Measurements from ENCODE around the gene AQP7. TPM values are rescaled to one million over a fixed set of nuclear protein-coding genes. Genes with fewer than 3 reads are reported as not detected.
"Not testable (repeated sequence)": the region's sequence is repeated elsewhere in the genome, so short reads cannot be mapped to it uniquely, and the experiment has no call there.

AQP7 gene
- polyA plus RNA-seq, 1 donor from 2014 or later = not detected

GRCh38 chr9:33397801-33398200 is 4.6 kb downstream of the AQP7 start:
- not testable (repeated sequence) for H3K27ac ChIP-seq (ENCODE audit: low read length); H3K36me3 ChIP-seq (ENCODE audit: insufficient read depth, low read length); H3K9ac ChIP-seq (ENCODE audit: low read length); H3K9me2 ChIP-seq (ENCODE audit: insufficient read depth, low read length); H2AFZ ChIP-seq (ENCODE audit: low read depth, low read length); H3K4me2 ChIP-seq (ENCODE audit: low read length); H3K79me2 ChIP-seq (replicated peaks; ENCODE audit: insufficient read depth, low read length); H3K4me3 ChIP-seq (ENCODE audit: low read length); H3K27me3 ChIP-seq (ENCODE audit: insufficient read depth, low read depth, low read length); H3K9me3 ChIP-seq (ENCODE audit: low read length); H3F3A ChIP-seq (ENCODE audit: insufficient read depth, low read length, poor library complexity, severe bottlenecking); H4K20me1 ChIP-seq (ENCODE audit: insufficient read depth)

DNA sequence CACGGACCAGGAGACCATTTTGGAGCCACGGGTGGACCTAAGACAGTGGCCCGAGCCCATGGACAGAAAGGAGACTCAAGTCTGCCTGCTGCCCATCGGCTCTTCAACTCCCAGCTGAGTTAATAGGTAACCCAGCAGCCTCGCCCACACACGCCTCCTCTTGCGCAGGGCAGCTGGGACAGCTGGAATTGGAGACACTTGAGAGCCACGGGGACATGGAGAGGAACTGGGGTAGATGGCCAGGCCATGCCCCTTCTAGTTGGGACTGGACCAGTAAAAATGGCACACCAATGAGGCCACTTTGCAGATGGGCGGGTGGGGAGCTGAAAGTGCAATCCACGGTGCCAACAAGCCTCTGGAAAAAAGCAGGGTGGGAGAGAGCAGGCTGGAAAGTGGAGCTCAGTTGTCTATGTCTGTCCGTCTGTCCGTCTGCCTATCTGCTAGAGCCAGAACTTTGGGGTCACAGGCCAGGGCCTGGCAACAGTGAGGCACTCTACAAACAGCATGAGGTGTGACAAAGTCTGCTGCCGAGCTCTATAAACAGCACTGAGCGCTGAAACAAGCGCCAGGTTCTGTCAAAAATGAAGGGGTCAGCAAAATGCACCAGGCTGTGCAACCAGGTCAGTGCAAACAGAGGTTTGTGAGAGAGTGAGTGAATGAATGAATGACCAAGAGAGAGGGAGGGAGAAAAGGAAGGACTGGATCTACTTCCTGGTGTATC is 7.0 kb downstream of the AQP7 start:
- not testable (repeated sequence) for H3K79me2 ChIP-seq (replicated peaks; ENCODE audit: insufficient read depth, low read length); H2AFZ ChIP-seq (ENCODE audit: low read depth, low read length); H3K4me3 ChIP-seq (ENCODE audit: low read length); H3K9ac ChIP-seq (ENCODE audit: low read length); H3K27me3 ChIP-seq (ENCODE audit: insufficient read depth, low read depth, low read length); H3K36me3 ChIP-seq (ENCODE audit: insufficient read depth, low read length); H3K9me2 ChIP-seq (ENCODE audit: insufficient read depth, low read length); H3K4me2 ChIP-seq (ENCODE audit: low read length); H4K20me1 ChIP-seq (ENCODE audit: insufficient read depth); H3K9me3 ChIP-seq (ENCODE audit: low read length); H3F3A ChIP-seq (ENCODE audit: insufficient read depth, low read length, poor library complexity, severe bottlenecking); H3K27ac ChIP-seq (ENCODE audit: low read length)

GRCh38 chr9:33393986-33394385 is 8.4 kb downstream of the AQP7 start:
- H3K9ac ChIP-seq (ENCODE audit: low read length); H3K4me2 ChIP-seq (ENCODE audit: low read length); H2AFZ ChIP-seq (ENCODE audit: low read depth, low read length); H4K20me1 ChIP-seq (ENCODE audit: insufficient read depth); H3K36me3 ChIP-seq (ENCODE audit: insufficient read depth, low read length); H3F3A ChIP-seq (ENCODE audit: insufficient read depth, low read length, poor library complexity, severe bottlenecking); H3K9me2 ChIP-seq (ENCODE audit: insufficient read depth, low read length); H3K27ac ChIP-seq (ENCODE audit: low read length); H3K9me3 ChIP-seq (ENCODE audit: low read length); H3K4me3 ChIP-seq (ENCODE audit: low read length); H3K27me3 ChIP-seq (ENCODE audit: insufficient read depth, low read depth, low read length); H3K79me2 ChIP-seq (replicated peaks; ENCODE audit: insufficient read depth, low read length): not testable (repeated sequence)

- Histone ChIP-seq H3K36me3 (ENCODE audit: insufficient read depth, low read length) (no peaks in the 10 kb centered on the region), H3F3A (ENCODE audit: insufficient read depth, low read length, poor library complexity, severe bottlenecking) (no peaks in the 10 kb centered on the region), H3K9me3 (ENCODE audit: low read length) (no peaks in the 10 kb centered on the region), H2AFZ (ENCODE audit: low read depth, low read length) (no peak overlapping the region), H3K9me2 (ENCODE audit: insufficient read depth, low read length) (no peaks in the 10 kb centered on the region), H3K27ac (ENCODE audit: low read length) (no peak overlapping the region), H3K27me3 (ENCODE audit: insufficient read depth, low read depth, low read length) (no peaks in the 10 kb centered on the region), H4K20me1 (ENCODE audit: insufficient read depth) (no peaks in the 10 kb centered on the region), H3K79me2 (replicated peaks; ENCODE audit: insufficient read depth, low read length) (no peaks in the 10 kb centered on the region), H3K4me3 (ENCODE audit: low read length) (no peak overlapping the region), H3K4me2 (ENCODE audit: low read length) (no peak overlapping the region), H3K9ac (ENCODE audit: low read length) (no peak overlapping the region)
- TF ChIP-seq TAF1 (IDR thresholded peaks at IDR 0.05; ENCODE audit: low read depth) = no peak
- no peak for TF ChIP-seq EZH2 (IDR thresholded peaks at IDR 0.05; ENCODE audit: borderline replicate concordance, insufficient read depth, low read length, poor library complexity, severe bottlenecking)
- no peak for TF ChIP-seq SMC3 (conservative IDR thresholded peaks at IDR 0.05; ENCODE audit: poor library complexity)
- no peak for TF ChIP-seq MXI1 (conservative IDR thresholded peaks at IDR 0.05; ENCODE audit: poor library complexity, severe bottlenecking)
- TF ChIP-seq, protein P1, sequence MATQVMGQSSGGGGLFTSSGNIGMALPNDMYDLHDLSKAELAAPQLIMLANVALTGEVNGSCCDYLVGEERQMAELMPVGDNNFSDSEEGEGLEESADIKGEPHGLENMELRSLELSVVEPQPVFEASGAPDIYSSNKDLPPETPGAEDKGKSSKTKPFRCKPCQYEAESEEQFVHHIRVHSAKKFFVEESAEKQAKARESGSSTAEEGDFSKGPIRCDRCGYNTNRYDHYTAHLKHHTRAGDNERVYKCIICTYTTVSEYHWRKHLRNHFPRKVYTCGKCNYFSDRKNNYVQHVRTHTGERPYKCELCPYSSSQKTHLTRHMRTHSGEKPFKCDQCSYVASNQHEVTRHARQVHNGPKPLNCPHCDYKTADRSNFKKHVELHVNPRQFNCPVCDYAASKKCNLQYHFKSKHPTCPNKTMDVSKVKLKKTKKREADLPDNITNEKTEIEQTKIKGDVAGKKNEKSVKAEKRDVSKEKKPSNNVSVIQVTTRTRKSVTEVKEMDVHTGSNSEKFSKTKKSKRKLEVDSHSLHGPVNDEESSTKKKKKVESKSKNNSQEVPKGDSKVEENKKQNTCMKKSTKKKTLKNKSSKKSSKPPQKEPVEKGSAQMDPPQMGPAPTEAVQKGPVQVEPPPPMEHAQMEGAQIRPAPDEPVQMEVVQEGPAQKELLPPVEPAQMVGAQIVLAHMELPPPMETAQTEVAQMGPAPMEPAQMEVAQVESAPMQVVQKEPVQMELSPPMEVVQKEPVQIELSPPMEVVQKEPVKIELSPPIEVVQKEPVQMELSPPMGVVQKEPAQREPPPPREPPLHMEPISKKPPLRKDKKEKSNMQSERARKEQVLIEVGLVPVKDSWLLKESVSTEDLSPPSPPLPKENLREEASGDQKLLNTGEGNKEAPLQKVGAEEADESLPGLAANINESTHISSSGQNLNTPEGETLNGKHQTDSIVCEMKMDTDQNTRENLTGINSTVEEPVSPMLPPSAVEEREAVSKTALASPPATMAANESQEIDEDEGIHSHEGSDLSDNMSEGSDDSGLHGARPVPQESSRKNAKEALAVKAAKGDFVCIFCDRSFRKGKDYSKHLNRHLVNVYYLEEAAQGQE (IDR thresholded peaks at IDR 0.05; ENCODE audit: borderline replicate concordance) = no peak
- no peak for TF ChIP-seq EP300 (conservative IDR thresholded peaks at IDR 0.05; ENCODE audit: poor library complexity, severe bottlenecking)
- TF ChIP-seq POLR2AphosphoS5 (IDR thresholded peaks at IDR 0.05) = no peak
- no peak for TF ChIP-seq RAD21 (conservative IDR thresholded peaks at IDR 0.05)
- TF ChIP-seq CTCF (IDR thresholded peaks at IDR 0.05; ENCODE audit: poor library complexity, severe bottlenecking) = no peak
Measured at GRCh38 chr9:33393581-33393980, 8.8 kb downstream of the AQP7 start.

GRCh38 chr9:33392591-33393021 is 9.8 kb downstream of the AQP7 start:
- not testable (repeated sequence) for H3K4me2 ChIP-seq (ENCODE audit: low read length); H3K9ac ChIP-seq (ENCODE audit: low read length); H3F3A ChIP-seq (ENCODE audit: insufficient read depth, low read length, poor library complexity, severe bottlenecking); H3K9me3 ChIP-seq (ENCODE audit: low read length); H4K20me1 ChIP-seq (ENCODE audit: insufficient read depth); H3K9me2 ChIP-seq (ENCODE audit: insufficient read depth, low read length); H3K4me3 ChIP-seq (ENCODE audit: low read length); H3K27me3 ChIP-seq (ENCODE audit: insufficient read depth, low read depth, low read length); H3K27ac ChIP-seq (ENCODE audit: low read length); H3K36me3 ChIP-seq (ENCODE audit: insufficient read depth, low read length); H2AFZ ChIP-seq (ENCODE audit: low read depth, low read length); H3K79me2 ChIP-seq (replicated peaks; ENCODE audit: insufficient read depth, low read length)

Data from neural cell (in vitro differentiated cells).